ENCODE data around the gene ESD.
"Not testable (repeated sequence)": the region's sequence is repeated elsewhere in the genome, so short reads cannot be mapped to it uniquely, and the experiment has no call there.

ESD gene

GRCh38 chr13:46756977-46757376 lies 40.0 kb downstream of the ESD start:
- POLR2A ChIA-PET: no interaction called here
- peaks cover 0 to 2% of the 10 kb centered on the region in 2 experiments; a peak in 1 of 3 replicates for H3K36me3 ChIP-seq (ENCODE audit: control insufficient read depth in 2 of 2, insufficient read depth in 1 of 2, low read length in 2 of 2)
- no peak overlapping the region for H3K27ac ChIP-seq (ENCODE audit: extremely low read depth, low read depth, low read length)
- no peak overlapping the region for H3K4me3 ChIP-seq (ENCODE audit: low read depth, low read length)
- CTCF ChIA-PET: interaction anchor here (0.6 kb wide), 1 partner anchor 201 kb away, joined by 3 read pairs; no protein-coding TSS in a partner anchor
- TF ChIP-seq WT1 (tag by site-specific recombination; IDR thresholded peaks at IDR 0.05) (peak; percentile 90), ZNF133 (tag by site-specific recombination; IDR thresholded peaks at IDR 0.05) (no peak), ZIC2 (tag by site-specific recombination; IDR thresholded peaks at IDR 0.05) (peak; percentile 29; the same call in 1 of the 2 replicates), GLI2 (tag by site-specific recombination; IDR thresholded peaks at IDR 0.05; ENCODE audit: borderline replicate concordance, low read depth) (no peak), KLF17 (tag by site-specific recombination; IDR thresholded peaks at IDR 0.05) (peak; percentile 95), OSR2 (tag by site-specific recombination; IDR thresholded peaks at IDR 0.05) (0 out of 2 replicates have a peak, but pooled peaks have one; percentile 11)
- TF ChIP-seq, protein P1, sequence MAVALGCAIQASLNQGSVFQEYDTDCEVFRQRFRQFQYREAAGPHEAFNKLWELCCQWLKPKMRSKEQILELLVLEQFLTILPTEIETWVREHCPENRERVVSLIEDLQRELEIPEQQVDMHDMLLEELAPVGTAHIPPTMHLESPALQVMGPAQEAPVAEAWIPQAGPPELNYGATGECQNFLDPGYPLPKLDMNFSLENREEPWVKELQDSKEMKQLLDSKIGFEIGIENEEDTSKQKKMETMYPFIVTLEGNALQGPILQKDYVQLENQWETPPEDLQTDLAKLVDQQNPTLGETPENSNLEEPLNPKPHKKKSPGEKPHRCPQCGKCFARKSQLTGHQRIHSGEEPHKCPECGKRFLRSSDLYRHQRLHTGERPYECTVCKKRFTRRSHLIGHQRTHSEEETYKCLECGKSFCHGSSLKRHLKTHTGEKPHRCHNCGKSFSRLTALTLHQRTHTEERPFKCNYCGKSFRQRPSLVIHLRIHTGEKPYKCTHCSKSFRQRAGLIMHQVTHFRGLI (tag by site-specific recombination; IDR thresholded peaks at IDR 0.05): peak; percentile 65
- TF ChIP-seq, protein P2, sequence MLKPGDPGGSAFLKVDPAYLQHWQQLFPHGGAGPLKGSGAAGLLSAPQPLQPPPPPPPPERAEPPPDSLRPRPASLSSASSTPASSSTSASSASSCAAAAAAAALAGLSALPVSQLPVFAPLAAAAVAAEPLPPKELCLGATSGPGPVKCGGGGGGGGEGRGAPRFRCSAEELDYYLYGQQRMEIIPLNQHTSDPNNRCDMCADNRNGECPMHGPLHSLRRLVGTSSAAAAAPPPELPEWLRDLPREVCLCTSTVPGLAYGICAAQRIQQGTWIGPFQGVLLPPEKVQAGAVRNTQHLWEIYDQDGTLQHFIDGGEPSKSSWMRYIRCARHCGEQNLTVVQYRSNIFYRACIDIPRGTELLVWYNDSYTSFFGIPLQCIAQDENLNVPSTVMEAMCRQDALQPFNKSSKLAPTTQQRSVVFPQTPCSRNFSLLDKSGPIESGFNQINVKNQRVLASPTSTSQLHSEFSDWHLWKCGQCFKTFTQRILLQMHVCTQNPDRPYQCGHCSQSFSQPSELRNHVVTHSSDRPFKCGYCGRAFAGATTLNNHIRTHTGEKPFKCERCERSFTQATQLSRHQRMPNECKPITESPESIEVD (tag by site-specific recombination; IDR thresholded peaks at IDR 0.05): peak; percentile 65
- TF ChIP-seq, protein P3, sequence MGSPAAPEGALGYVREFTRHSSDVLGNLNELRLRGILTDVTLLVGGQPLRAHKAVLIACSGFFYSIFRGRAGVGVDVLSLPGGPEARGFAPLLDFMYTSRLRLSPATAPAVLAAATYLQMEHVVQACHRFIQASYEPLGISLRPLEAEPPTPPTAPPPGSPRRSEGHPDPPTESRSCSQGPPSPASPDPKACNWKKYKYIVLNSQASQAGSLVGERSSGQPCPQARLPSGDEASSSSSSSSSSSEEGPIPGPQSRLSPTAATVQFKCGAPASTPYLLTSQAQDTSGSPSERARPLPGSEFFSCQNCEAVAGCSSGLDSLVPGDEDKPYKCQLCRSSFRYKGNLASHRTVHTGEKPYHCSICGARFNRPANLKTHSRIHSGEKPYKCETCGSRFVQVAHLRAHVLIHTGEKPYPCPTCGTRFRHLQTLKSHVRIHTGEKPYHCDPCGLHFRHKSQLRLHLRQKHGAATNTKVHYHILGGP (tag by site-specific recombination; IDR thresholded peaks at IDR 0.05): no peak
- no peaks in the 10 kb centered on the region for H3K4me1 ChIP-seq (ENCODE audit: control insufficient read depth, insufficient read depth, low read length)
- no peaks in the 10 kb centered on the region for H3K9me3 ChIP-seq (ENCODE audit: control insufficient read depth, insufficient read depth, low read depth, low read length)

DNA sequence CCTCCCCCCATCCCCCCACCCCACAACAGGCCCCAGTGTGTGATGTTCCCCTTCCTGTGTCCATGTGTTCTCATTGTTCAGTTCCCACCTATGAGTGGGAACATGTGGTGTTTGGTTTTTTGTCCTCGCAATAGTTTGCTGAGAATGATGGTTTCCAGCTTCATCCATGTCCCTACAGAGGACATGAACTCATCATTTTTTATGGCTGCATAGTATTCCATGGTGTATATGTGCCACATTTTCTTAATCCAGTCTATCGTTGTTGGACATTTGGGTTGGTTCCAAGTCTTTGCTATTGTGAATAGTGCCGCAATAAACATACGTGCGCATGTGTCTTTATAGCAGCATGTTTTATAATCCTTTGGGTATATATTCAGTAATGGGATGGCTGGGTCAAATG lies 41.5 kb downstream of the ESD start:
- H3K27ac ChIP-seq (ENCODE audit: extremely low read depth, low read depth, low read length); H3K9me3 ChIP-seq (ENCODE audit: control insufficient read depth, insufficient read depth, low read depth, low read length); CTCF ChIA-PET; H3K4me3 ChIP-seq (ENCODE audit: low read depth, low read length); POLR2A ChIA-PET; H3K4me1 ChIP-seq (ENCODE audit: control insufficient read depth, insufficient read depth, low read length): not testable (repeated sequence)
- TF ChIP-seq ZNF146 (tag by site-specific recombination; IDR thresholded peaks at IDR 0.05): peak; percentile 91
- H3K36me3 ChIP-seq (ENCODE audit: control insufficient read depth in 2 of 2, insufficient read depth in 1 of 2, low read length in 2 of 2): peaks cover 0 to 12% of the 10 kb centered on the region in 2 experiments; a peak in 1 of 3 replicates

DNA sequence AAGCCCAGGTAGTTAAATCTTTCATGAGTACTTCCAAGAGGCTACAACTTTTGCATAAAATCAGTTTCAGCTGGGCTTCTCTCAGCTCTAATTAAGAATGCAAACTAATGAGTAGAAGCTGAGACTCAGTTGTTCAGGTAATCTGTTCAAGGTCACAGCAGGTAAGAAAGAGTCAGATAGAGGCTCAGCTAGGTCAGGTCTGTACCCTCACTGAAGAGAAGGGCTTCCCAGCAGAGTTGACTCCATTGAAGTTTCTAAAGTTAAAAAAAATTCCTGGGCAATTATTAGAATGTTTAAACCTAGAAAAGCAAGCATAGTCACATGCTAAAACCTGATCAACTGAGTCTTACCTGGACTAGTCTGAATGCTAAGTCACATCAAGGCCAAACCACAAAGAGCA lies 42.1 kb downstream of the ESD start:
- Histone ChIP-seq H3K27ac (ENCODE audit: extremely low read depth, low read depth, low read length) (no peak overlapping the region), H3K4me3 (ENCODE audit: low read depth, low read length) (no peak overlapping the region), H3K4me1 (ENCODE audit: control insufficient read depth, insufficient read depth, low read length) (no peaks in the 10 kb centered on the region), H3K9me3 (ENCODE audit: control insufficient read depth, insufficient read depth, low read depth, low read length) (no peaks in the 10 kb centered on the region), H3K36me3 (ENCODE audit: control insufficient read depth in 2 of 2, insufficient read depth in 1 of 2, low read length in 2 of 2) (peaks cover 0 to 17% of the 10 kb centered on the region in 2 experiments; a peak in 1 of 3 replicates)
- CTCF ChIA-PET: interaction anchor here (0.7 kb wide), 1 partner anchor 141 kb away, joined by 4 read pairs; no protein-coding TSS in a partner anchor
- POLR2A ChIA-PET: no interaction called here
- TF ChIP-seq MYNN (tag by site-specific recombination; IDR thresholded peaks at IDR 0.05; ENCODE audit: borderline replicate concordance) (no peak), ZNF514 (tag by site-specific recombination; IDR thresholded peaks at IDR 0.05) (no peak), ZXDB (tag by site-specific recombination; IDR thresholded peaks at IDR 0.05) (no peak), ZNF677 (tag by site-specific recombination; IDR thresholded peaks at IDR 0.05) (no peak), ZNF140 (tag by site-specific recombination; IDR thresholded peaks at IDR 0.05) (no peak), ZNF521 (tag by site-specific recombination; IDR thresholded peaks at IDR 0.05) (no peak), ZNF610 (tag by site-specific recombination; IDR thresholded peaks at IDR 0.05; ENCODE audit: borderline replicate concordance) (no peak), ZNF558 (tag by site-specific recombination; IDR thresholded peaks at IDR 0.05) (no peak), ZNF580 (tag by site-specific recombination; IDR thresholded peaks at IDR 0.05) (no peak), ZNF623 (tag by site-specific recombination; IDR thresholded peaks at IDR 0.05) (no peak), GLIS1 (tag by site-specific recombination; IDR thresholded peaks at IDR 0.05) (no peak), MEIS1 (CRISPR knock-in tag; IDR thresholded peaks at IDR 0.05; ENCODE audit: borderline replicate concordance) (no peak)
- TF ChIP-seq, protein P4, sequence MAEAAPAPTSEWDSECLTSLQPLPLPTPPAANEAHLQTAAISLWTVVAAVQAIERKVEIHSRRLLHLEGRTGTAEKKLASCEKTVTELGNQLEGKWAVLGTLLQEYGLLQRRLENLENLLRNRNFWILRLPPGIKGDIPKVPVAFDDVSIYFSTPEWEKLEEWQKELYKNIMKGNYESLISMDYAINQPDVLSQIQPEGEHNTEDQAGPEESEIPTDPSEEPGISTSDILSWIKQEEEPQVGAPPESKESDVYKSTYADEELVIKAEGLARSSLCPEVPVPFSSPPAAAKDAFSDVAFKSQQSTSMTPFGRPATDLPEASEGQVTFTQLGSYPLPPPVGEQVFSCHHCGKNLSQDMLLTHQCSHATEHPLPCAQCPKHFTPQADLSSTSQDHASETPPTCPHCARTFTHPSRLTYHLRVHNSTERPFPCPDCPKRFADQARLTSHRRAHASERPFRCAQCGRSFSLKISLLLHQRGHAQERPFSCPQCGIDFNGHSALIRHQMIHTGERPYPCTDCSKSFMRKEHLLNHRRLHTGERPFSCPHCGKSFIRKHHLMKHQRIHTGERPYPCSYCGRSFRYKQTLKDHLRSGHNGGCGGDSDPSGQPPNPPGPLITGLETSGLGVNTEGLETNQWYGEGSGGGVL (tag by site-specific recombination; IDR thresholded peaks at IDR 0.05): no peak
- TF ChIP-seq, protein P5, sequence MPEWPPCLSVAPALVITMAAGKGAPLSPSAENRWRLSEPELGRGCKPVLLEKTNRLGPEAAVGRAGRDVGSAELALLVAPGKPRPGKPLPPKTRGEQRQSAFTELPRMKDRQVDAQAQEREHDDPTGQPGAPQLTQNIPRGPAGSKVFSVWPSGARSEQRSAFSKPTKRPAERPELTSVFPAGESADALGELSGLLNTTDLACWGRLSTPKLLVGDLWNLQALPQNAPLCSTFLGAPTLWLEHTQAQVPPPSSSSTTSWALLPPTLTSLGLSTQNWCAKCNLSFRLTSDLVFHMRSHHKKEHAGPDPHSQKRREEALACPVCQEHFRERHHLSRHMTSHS (tag by site-specific recombination; IDR thresholded peaks at IDR 0.05): no peak

Measured in HEK293 (cell line).